ENCODE data around the gene PPP1R2C.

- TF ChIP-seq CTCF (IDR thresholded peaks at IDR 0.05) (no peak), ZFX (IDR thresholded peaks at IDR 0.05; ENCODE audit: borderline replicate concordance) (no peak)
These were observed 5.1 kb downstream of the PPP1R2C start for GRCh38 chrX:42772874-42773273.
